Measurements from ENCODE around the gene DGKE. TPM values are rescaled to one million over a fixed set of nuclear protein-coding genes. Genes with fewer than 3 reads are reported as not detected.

The DGKE gene
- total and polyA plus RNA-seq, 2 of the 8 experiments (the other 6 are each of a cell fraction or from before 2014, with no cell fraction given) = 1.7 to 7.4 TPM

DNA sequence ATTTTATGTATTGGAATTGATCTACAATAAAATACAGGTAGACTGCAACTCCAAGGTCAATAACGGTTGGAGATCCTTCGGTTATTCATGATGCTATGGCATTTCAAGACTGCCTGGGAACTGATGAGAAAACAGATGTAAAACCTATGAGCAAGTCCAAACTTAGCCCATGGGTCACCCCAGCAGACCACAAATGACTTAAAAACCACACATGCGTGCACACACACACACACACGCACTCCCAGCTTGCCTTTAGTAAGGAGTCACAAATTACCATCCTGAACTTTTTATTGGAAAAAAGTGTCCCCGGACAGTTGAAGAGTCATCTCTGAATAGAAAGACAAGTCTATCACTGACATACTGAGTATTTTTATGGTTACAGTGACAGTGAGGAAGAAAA lies 53.2 kb downstream of the DGKE start (continued):
- TF ChIP-seq, protein P1, sequence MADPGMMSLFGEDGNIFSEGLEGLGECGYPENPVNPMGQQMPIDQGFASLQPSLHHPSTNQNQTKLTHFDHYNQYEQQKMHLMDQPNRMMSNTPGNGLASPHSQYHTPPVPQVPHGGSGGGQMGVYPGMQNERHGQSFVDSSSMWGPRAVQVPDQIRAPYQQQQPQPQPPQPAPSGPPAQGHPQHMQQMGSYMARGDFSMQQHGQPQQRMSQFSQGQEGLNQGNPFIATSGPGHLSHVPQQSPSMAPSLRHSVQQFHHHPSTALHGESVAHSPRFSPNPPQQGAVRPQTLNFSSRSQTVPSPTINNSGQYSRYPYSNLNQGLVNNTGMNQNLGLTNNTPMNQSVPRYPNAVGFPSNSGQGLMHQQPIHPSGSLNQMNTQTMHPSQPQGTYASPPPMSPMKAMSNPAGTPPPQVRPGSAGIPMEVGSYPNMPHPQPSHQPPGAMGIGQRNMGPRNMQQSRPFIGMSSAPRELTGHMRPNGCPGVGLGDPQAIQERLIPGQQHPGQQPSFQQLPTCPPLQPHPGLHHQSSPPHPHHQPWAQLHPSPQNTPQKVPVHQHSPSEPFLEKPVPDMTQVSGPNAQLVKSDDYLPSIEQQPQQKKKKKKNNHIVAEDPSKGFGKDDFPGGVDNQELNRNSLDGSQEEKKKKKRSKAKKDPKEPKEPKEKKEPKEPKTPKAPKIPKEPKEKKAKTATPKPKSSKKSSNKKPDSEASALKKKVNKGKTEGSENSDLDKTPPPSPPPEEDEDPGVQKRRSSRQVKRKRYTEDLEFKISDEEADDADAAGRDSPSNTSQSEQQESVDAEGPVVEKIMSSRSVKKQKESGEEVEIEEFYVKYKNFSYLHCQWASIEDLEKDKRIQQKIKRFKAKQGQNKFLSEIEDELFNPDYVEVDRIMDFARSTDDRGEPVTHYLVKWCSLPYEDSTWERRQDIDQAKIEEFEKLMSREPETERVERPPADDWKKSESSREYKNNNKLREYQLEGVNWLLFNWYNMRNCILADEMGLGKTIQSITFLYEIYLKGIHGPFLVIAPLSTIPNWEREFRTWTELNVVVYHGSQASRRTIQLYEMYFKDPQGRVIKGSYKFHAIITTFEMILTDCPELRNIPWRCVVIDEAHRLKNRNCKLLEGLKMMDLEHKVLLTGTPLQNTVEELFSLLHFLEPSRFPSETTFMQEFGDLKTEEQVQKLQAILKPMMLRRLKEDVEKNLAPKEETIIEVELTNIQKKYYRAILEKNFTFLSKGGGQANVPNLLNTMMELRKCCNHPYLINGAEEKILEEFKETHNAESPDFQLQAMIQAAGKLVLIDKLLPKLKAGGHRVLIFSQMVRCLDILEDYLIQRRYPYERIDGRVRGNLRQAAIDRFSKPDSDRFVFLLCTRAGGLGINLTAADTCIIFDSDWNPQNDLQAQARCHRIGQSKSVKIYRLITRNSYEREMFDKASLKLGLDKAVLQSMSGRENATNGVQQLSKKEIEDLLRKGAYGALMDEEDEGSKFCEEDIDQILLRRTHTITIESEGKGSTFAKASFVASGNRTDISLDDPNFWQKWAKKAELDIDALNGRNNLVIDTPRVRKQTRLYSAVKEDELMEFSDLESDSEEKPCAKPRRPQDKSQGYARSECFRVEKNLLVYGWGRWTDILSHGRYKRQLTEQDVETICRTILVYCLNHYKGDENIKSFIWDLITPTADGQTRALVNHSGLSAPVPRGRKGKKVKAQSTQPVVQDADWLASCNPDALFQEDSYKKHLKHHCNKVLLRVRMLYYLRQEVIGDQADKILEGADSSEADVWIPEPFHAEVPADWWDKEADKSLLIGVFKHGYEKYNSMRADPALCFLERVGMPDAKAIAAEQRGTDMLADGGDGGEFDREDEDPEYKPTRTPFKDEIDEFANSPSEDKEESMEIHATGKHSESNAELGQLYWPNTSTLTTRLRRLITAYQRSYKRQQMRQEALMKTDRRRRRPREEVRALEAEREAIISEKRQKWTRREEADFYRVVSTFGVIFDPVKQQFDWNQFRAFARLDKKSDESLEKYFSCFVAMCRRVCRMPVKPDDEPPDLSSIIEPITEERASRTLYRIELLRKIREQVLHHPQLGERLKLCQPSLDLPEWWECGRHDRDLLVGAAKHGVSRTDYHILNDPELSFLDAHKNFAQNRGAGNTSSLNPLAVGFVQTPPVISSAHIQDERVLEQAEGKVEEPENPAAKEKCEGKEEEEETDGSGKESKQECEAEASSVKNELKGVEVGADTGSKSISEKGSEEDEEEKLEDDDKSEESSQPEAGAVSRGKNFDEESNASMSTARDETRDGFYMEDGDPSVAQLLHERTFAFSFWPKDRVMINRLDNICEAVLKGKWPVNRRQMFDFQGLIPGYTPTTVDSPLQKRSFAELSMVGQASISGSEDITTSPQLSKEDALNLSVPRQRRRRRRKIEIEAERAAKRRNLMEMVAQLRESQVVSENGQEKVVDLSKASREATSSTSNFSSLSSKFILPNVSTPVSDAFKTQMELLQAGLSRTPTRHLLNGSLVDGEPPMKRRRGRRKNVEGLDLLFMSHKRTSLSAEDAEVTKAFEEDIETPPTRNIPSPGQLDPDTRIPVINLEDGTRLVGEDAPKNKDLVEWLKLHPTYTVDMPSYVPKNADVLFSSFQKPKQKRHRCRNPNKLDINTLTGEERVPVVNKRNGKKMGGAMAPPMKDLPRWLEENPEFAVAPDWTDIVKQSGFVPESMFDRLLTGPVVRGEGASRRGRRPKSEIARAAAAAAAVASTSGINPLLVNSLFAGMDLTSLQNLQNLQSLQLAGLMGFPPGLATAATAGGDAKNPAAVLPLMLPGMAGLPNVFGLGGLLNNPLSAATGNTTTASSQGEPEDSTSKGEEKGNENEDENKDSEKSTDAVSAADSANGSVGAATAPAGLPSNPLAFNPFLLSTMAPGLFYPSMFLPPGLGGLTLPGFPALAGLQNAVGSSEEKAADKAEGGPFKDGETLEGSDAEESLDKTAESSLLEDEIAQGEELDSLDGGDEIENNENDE (IDR thresholded peaks at IDR 0.05; ENCODE audit: insufficient replicate concordance, low read length) = no peak
- TF ChIP-seq EGR1 (IDR thresholded peaks at IDR 0.05; ENCODE audit: borderline replicate concordance, low read depth, low read length) (no peak), TAF1 (IDR thresholded peaks at IDR 0.05; ENCODE audit: low read depth, low read length) (no peak), KDM4A (IDR thresholded peaks at IDR 0.05; ENCODE audit: low read depth, low read length, severe bottlenecking) (no peak), POLR2A (IDR thresholded peaks at IDR 0.05; ENCODE audit: control extremely low read depth in 1 of 2, low read depth in 2 of 2, low read length in 2 of 2) (no peak), POLR2AphosphoS5 (IDR thresholded peaks at IDR 0.05; ENCODE audit: low read depth, low read length) (no peak), SP1 (IDR thresholded peaks at IDR 0.05; ENCODE audit: low read depth, low read length) (no peak), CTBP2 (IDR thresholded peaks at IDR 0.05; ENCODE audit: borderline replicate concordance, insufficient read depth, insufficient read length, low read length) (no peak)
- TF ChIP-seq, protein P2, sequence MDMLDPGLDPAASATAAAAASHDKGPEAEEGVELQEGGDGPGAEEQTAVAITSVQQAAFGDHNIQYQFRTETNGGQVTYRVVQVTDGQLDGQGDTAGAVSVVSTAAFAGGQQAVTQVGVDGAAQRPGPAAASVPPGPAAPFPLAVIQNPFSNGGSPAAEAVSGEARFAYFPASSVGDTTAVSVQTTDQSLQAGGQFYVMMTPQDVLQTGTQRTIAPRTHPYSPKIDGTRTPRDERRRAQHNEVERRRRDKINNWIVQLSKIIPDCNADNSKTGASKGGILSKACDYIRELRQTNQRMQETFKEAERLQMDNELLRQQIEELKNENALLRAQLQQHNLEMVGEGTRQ (IDR thresholded peaks at IDR 0.05; ENCODE audit: low read length) = no peak
